ENCODE measurements around the gene MTCH1. TPM values are rescaled to one million over a fixed set of nuclear protein-coding genes. Genes with fewer than 3 reads are reported as not detected.
A peak's percentile ranks its signal among the peaks of the same experiment; 100 is the strongest.

The MTCH1 gene
- total and polyA plus RNA-seq, 10 of the 15 experiments (the other 5 are each of a cell fraction or from before 2014, with no cell fraction given): 7.2 to 128 (median 85.2) TPM

DNA sequence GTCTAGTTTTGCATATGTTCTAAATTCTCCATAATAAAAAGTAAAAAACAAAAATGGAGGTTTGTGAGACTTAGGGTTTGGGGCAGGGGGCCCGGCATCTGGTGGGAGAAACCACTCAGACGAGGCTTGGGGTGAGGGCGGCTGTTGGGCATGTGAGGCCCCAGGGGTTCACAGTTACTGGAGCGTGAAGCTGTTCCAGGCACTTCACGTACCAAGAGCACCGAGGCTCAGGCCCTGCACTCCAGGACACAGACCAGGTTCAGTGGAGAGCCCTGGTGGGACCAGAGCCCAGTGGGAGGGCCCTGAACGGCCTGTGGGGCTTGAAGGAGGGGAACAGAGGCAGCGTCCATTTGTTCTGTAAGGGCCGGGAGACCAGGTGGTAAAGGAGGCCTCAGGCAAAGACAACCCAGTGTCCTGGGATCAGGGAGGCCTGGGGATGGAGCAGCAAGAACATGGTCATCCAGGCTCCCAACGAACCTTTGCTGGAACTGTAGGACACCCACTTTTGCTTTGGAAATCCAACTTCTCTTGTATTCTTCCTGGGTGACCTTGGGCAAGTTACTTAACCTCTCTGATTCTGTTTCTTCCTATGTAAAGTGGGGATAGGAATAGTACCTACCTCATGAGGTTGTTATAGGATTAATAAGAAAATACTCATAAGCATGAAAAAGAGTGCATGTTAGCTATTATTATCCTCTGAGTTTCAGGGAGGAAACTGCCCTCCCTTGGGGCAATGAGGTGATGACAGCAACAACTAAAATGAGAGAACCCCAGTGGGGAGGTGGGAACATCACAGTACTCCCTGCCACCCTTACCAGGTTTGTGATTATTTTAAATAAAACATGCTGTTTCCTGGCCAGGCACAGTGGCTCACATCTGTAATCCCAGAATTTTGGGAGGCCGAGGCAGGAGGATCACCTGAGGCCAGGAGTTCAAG, 18.3 kb upstream of the MTCH1 start (continued):
- TF ChIP-seq, protein P1, sequence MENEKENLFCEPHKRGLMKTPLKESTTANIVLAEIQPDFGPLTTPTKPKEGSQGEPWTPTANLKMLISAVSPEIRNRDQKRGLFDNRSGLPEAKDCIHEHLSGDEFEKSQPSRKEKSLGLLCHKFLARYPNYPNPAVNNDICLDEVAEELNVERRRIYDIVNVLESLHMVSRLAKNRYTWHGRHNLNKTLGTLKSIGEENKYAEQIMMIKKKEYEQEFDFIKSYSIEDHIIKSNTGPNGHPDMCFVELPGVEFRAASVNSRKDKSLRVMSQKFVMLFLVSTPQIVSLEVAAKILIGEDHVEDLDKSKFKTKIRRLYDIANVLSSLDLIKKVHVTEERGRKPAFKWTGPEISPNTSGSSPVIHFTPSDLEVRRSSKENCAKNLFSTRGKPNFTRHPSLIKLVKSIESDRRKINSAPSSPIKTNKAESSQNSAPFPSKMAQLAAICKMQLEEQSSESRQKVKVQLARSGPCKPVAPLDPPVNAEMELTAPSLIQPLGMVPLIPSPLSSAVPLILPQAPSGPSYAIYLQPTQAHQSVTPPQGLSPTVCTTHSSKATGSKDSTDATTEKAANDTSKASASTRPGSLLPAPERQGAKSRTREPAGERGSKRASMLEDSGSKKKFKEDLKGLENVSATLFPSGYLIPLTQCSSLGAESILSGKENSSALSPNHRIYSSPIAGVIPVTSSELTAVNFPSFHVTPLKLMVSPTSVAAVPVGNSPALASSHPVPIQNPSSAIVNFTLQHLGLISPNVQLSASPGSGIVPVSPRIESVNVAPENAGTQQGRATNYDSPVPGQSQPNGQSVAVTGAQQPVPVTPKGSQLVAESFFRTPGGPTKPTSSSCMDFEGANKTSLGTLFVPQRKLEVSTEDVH (IDR thresholded peaks at IDR 0.05; ENCODE audit: low read depth, partially characterized antibody): no peak
- TF ChIP-seq ETV6 (conservative IDR thresholded peaks at IDR 0.05 in 1 of 2, IDR thresholded peaks at IDR 0.05 in 1 of 2; ENCODE audit: borderline replicate concordance in 1 of 2, low read depth in 1 of 2) (no peak; a peak in 1 of 4 replicates), BCL11A (IDR thresholded peaks at IDR 0.05; ENCODE audit: low read depth, low read length) (peak; percentile 33; the same call in 1 of the 2 replicates), MXI1 (IDR thresholded peaks at IDR 0.05; ENCODE audit: low read depth, low read length) (peak; percentile 15; the same call in 1 of the 2 replicates), BACH1 (IDR thresholded peaks at IDR 0.05; ENCODE audit: borderline replicate concordance) (no peak), NRF1 (conservative IDR thresholded peaks at IDR 0.05; ENCODE audit: low read depth, low read length) (no peak), KDM1A (IDR thresholded peaks at IDR 0.05; ENCODE audit: borderline replicate concordance) (no peak), HCFC1 (IDR thresholded peaks at IDR 0.05; ENCODE audit: low read length) (no peak), JUNB (IDR thresholded peaks at IDR 0.05) (peak; percentile 50), MEF2A (IDR thresholded peaks at IDR 0.05; ENCODE audit: insufficient read depth, low read depth, low read length) (peak; percentile 42; the same call in 1 of the 2 replicates), RFX5 (IDR thresholded peaks at IDR 0.05; ENCODE audit: low read depth, low read length) (no peak), HDGF (IDR thresholded peaks at IDR 0.05) (peak; percentile 56; the same call in 1 of the 2 replicates), RBBP5 (conservative IDR thresholded peaks at IDR 0.05) (no peak), TCF3 (IDR thresholded peaks at IDR 0.05; ENCODE audit: borderline replicate concordance, insufficient read depth, low read depth, low read length) (no peak), ZNF217 (IDR thresholded peaks at IDR 0.05) (peak; percentile 62), EP300 (IDR thresholded peaks at IDR 0.05; ENCODE audit: borderline replicate concordance in 1 of 2, control insufficient read depth in 1 of 2, low read depth in 2 of 2, low read length in 2 of 2) (0 out of 4 replicates have a peak, but pooled peaks of 1 of the 2 experiments have one; percentile 13)
- TF ChIP-seq, protein P2, sequence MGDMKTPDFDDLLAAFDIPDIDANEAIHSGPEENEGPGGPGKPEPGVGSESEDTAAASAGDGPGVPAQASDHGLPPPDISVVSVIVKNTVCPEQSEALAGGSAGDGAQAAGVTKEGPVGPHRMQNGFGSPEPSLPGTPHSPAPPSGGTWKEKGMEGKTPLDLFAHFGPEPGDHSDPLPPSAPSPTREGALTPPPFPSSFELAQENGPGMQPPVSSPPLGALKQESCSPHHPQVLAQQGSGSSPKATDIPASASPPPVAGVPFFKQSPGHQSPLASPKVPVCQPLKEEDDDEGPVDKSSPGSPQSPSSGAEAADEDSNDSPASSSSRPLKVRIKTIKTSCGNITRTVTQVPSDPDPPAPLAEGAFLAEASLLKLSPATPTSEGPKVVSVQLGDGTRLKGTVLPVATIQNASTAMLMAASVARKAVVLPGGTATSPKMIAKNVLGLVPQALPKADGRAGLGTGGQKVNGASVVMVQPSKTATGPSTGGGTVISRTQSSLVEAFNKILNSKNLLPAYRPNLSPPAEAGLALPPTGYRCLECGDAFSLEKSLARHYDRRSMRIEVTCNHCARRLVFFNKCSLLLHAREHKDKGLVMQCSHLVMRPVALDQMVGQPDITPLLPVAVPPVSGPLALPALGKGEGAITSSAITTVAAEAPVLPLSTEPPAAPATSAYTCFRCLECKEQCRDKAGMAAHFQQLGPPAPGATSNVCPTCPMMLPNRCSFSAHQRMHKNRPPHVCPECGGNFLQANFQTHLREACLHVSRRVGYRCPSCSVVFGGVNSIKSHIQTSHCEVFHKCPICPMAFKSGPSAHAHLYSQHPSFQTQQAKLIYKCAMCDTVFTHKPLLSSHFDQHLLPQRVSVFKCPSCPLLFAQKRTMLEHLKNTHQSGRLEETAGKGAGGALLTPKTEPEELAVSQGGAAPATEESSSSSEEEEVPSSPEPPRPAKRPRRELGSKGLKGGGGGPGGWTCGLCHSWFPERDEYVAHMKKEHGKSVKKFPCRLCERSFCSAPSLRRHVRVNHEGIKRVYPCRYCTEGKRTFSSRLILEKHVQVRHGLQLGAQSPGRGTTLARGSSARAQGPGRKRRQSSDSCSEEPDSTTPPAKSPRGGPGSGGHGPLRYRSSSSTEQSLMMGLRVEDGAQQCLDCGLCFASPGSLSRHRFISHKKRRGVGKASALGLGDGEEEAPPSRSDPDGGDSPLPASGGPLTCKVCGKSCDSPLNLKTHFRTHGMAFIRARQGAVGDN (IDR thresholded peaks at IDR 0.05): 0 out of 2 replicates have a peak, but pooled peaks have one; percentile 25
- TF ChIP-seq, protein P3, sequence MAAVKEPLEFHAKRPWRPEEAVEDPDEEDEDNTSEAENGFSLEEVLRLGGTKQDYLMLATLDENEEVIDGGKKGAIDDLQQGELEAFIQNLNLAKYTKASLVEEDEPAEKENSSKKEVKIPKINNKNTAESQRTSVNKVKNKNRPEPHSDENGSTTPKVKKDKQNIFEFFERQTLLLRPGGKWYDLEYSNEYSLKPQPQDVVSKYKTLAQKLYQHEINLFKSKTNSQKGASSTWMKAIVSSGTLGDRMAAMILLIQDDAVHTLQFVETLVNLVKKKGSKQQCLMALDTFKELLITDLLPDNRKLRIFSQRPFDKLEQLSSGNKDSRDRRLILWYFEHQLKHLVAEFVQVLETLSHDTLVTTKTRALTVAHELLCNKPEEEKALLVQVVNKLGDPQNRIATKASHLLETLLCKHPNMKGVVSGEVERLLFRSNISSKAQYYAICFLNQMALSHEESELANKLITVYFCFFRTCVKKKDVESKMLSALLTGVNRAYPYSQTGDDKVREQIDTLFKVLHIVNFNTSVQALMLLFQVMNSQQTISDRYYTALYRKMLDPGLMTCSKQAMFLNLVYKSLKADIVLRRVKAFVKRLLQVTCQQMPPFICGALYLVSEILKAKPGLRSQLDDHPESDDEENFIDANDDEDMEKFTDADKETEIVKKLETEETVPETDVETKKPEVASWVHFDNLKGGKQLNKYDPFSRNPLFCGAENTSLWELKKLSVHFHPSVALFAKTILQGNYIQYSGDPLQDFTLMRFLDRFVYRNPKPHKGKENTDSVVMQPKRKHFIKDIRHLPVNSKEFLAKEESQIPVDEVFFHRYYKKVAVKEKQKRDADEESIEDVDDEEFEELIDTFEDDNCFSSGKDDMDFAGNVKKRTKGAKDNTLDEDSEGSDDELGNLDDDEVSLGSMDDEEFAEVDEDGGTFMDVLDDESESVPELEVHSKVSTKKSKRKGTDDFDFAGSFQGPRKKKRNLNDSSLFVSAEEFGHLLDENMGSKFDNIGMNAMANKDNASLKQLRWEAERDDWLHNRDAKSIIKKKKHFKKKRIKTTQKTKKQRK (IDR thresholded peaks at IDR 0.05; ENCODE audit: low read depth, low read length): no peak
